MG63 (cell line): ENCODE results near the gene MCTP1. TPM values are rescaled to one million over a fixed set of nuclear protein-coding genes. Genes with fewer than 3 reads are reported as not detected.

Source experiments
- DNase-seq: peaks from one replicate; pipeline ENCODE4 v3.0.0-alpha.2; 2020
- H3K27me3 ChIP-seq: fragments of 250-450 bp; sonication (Bioruptor Pico); 2 replicates; pipeline ENCODE4 v1.5.1; 2020; ENCODE audit warnings: mild to moderate bottlenecking, moderate library complexity
- H3K36me3 ChIP-seq: fragments of 250-450 bp; sonication (Bioruptor Pico); 2 replicates; pipeline ENCODE4 v1.5.1; 2020; ENCODE audit warnings: mild to moderate bottlenecking, moderate library complexity
- H3K4me3 ChIP-seq: fragments of 250-450 bp; sonication (Bioruptor Pico); 2 replicates; pipeline ENCODE4 v1.5.1; 2020; ENCODE audit warnings: mild to moderate bottlenecking, moderate library complexity
- H3K9me3 ChIP-seq: fragments of 250-450 bp; sonication (Bioruptor Pico); 2 replicates; pipeline ENCODE4 v1.5.1; 2020; ENCODE audit warnings: mild to moderate bottlenecking, moderate library complexity
- total RNA-seq: library from RNA; depleted of rRNA; stranded (reverse); fragments of >200 nt; shearing (Covaris generic); gene quantifications from 2 replicates; pipeline ENCODE4 v1.2.3, GENCODE V29; 2014; ENCODE audit warnings: low replicate concordance

Gene MCTP1
- total RNA-seq, 1 experiment from 2014 or later = 3.1 TPM

GRCh38 chr5:95262933-95263660 is 21.8 kb downstream of the MCTP1 start:
- Histone ChIP-seq H3K27me3 (peaks cover 4% of the 10 kb centered on the region; the same call in 1 of the 2 replicates), H3K36me3 (no peaks in the 10 kb centered on the region), H3K9me3 (no peaks in the 10 kb centered on the region), H3K4me3 (no peak overlapping the region)
- DNase-seq = no peak

- Histone ChIP-seq H3K9me3 (no peaks in the 10 kb centered on the region), H3K4me3 (no peak overlapping the region), H3K27me3 (0 out of 2 replicates have a peak, but pooled peaks cover 5% of the 10 kb centered on the region), H3K36me3 (no peaks in the 10 kb centered on the region)
- no peak for DNase-seq
Observed at GRCh38 chr5:95261437-95262175, 23.3 kb downstream of the MCTP1 start.

- Histone ChIP-seq H3K36me3 (no peaks in the 10 kb centered on the region), H3K27me3 (peaks cover 12% of the 10 kb centered on the region; the same call in 1 of the 2 replicates), H3K4me3 (no peak overlapping the region), H3K9me3 (no peaks in the 10 kb centered on the region)
- no peak for DNase-seq
Observed at GRCh38 chr5:95256991-95257390, 27.9 kb downstream of the MCTP1 start.

GRCh38 chr5:95256446-95256845 is 28.4 kb downstream of the MCTP1 start:
- no peaks in the 10 kb centered on the region for H3K9me3 ChIP-seq
- peaks cover 12% of the 10 kb centered on the region; the same call in 1 of the 2 replicates for H3K27me3 ChIP-seq
- no peaks in the 10 kb centered on the region for H3K36me3 ChIP-seq
- no peak overlapping the region for H3K4me3 ChIP-seq
- no peak for DNase-seq

GRCh38 chr5:95252801-95253200 is 32.1 kb downstream of the MCTP1 start:
- H3K27me3 ChIP-seq = peaks cover 12% of the 10 kb centered on the region; the same call in 1 of the 2 replicates
- no peaks in the 10 kb centered on the region for H3K9me3 ChIP-seq
- H3K4me3 ChIP-seq = no peak overlapping the region
- H3K36me3 ChIP-seq = no peaks in the 10 kb centered on the region
- no peak for DNase-seq

- H3K9me3 ChIP-seq = no peaks in the 10 kb centered on the region
- H3K36me3 ChIP-seq = no peaks in the 10 kb centered on the region
- no peak for DNase-seq
- peaks cover 10% of the 10 kb centered on the region; the same call in 1 of the 2 replicates for H3K27me3 ChIP-seq
- no peak overlapping the region for H3K4me3 ChIP-seq
Observed at GRCh38 chr5:95251185-95251584, 33.7 kb downstream of the MCTP1 start.

- Histone ChIP-seq H3K27me3 (peaks cover 14% of the 10 kb centered on the region; the same call in 1 of the 2 replicates), H3K9me3 (no peaks in the 10 kb centered on the region), H3K36me3 (no peaks in the 10 kb centered on the region), H3K4me3 (no peak overlapping the region)
- no peak for DNase-seq
Observed at GRCh38 chr5:95244479-95244878, 40.4 kb downstream of the MCTP1 start.

GRCh38 chr5:95241635-95242034 is 43.3 kb downstream of the MCTP1 start:
- Histone ChIP-seq H3K9me3 (no peaks in the 10 kb centered on the region), H3K27me3 (peaks cover 14% of the 10 kb centered on the region), H3K4me3 (no peak overlapping the region), H3K36me3 (no peaks in the 10 kb centered on the region)
- no peak for DNase-seq

- Histone ChIP-seq H3K27me3 (peaks cover 14% of the 10 kb centered on the region), H3K4me3 (no peak overlapping the region), H3K9me3 (no peaks in the 10 kb centered on the region), H3K36me3 (no peaks in the 10 kb centered on the region)
- no peak for DNase-seq
Observed at GRCh38 chr5:95241161-95241560, 43.7 kb downstream of the MCTP1 start.

- Histone ChIP-seq H3K9me3 (no peaks in the 10 kb centered on the region), H3K27me3 (peaks cover 6% of the 10 kb centered on the region; the same call in 1 of the 2 replicates), H3K4me3 (no peak overlapping the region), H3K36me3 (no peaks in the 10 kb centered on the region)
- no peak for DNase-seq
Observed at GRCh38 chr5:95238560-95239325, 46.2 kb downstream of the MCTP1 start.

GRCh38 chr5:95237324-95237723 is 47.6 kb downstream of the MCTP1 start:
- DNase-seq = no peak
- Histone ChIP-seq H3K9me3 (peaks cover 3% of the 10 kb centered on the region; the same call in 1 of the 2 replicates), H3K4me3 (no peak overlapping the region), H3K27me3 (peaks cover 4% of the 10 kb centered on the region; the same call in 1 of the 2 replicates), H3K36me3 (no peaks in the 10 kb centered on the region)

- peaks cover 3% of the 10 kb centered on the region; the same call in 1 of the 2 replicates for H3K9me3 ChIP-seq
- H3K27me3 ChIP-seq = peaks cover 4% of the 10 kb centered on the region; the same call in 1 of the 2 replicates
- no peak for DNase-seq
- H3K4me3 ChIP-seq = no peak overlapping the region
- H3K36me3 ChIP-seq = no peaks in the 10 kb centered on the region
Observed at GRCh38 chr5:95235439-95235982, 49.4 kb downstream of the MCTP1 start.

- no peak overlapping the region for H3K4me3 ChIP-seq
- DNase-seq = no peak
- H3K36me3 ChIP-seq = no peaks in the 10 kb centered on the region
- H3K9me3 ChIP-seq = peaks cover 3% of the 10 kb centered on the region; the same call in 1 of the 2 replicates
- H3K27me3 ChIP-seq = peaks cover 3% of the 10 kb centered on the region; the same call in 1 of the 2 replicates
Observed at GRCh38 chr5:95229646-95230045, 55.2 kb downstream of the MCTP1 start.

- no peak for DNase-seq
- no peaks in the 10 kb centered on the region; the same call in 1 of the 2 replicates for H3K9me3 ChIP-seq
- peaks cover 5% of the 10 kb centered on the region; the same call in 1 of the 2 replicates for H3K27me3 ChIP-seq
- no peak overlapping the region for H3K4me3 ChIP-seq
- H3K36me3 ChIP-seq = no peaks in the 10 kb centered on the region
Observed at GRCh38 chr5:95224701-95225459, 60.0 kb downstream of the MCTP1 start.

- Histone ChIP-seq H3K27me3 (peaks cover 5% of the 10 kb centered on the region; the same call in 1 of the 2 replicates), H3K4me3 (no peak overlapping the region), H3K36me3 (no peaks in the 10 kb centered on the region), H3K9me3 (no peaks in the 10 kb centered on the region; the same call in 1 of the 2 replicates)
- no peak for DNase-seq
Observed at GRCh38 chr5:95223566-95224258, 61.2 kb downstream of the MCTP1 start.
